Measurements from ENCODE around the gene XPNPEP2. TPM values are rescaled to one million over a fixed set of nuclear protein-coding genes. Genes with fewer than 3 reads are reported as not detected.

The XPNPEP2 gene
- total and polyA plus RNA-seq, 8 donors, result 0.07 to 1.0 (median 0.20) TPM

- Histone ChIP-seq H3K4me3 (no peak overlapping the region), H3K27me3 (peaks cover 0 to 12% (median 2%) of the 10 kb centered on the region in 4 donors), H3K36me3 (no peaks in the 10 kb centered on the region), H3K27ac (no peak overlapping the region), H3K4me1 (no peaks in the 10 kb centered on the region), H3K9me3 (no peaks in the 10 kb centered on the region)
- no peak for ATAC-seq
- TF ChIP-seq, protein P1, sequence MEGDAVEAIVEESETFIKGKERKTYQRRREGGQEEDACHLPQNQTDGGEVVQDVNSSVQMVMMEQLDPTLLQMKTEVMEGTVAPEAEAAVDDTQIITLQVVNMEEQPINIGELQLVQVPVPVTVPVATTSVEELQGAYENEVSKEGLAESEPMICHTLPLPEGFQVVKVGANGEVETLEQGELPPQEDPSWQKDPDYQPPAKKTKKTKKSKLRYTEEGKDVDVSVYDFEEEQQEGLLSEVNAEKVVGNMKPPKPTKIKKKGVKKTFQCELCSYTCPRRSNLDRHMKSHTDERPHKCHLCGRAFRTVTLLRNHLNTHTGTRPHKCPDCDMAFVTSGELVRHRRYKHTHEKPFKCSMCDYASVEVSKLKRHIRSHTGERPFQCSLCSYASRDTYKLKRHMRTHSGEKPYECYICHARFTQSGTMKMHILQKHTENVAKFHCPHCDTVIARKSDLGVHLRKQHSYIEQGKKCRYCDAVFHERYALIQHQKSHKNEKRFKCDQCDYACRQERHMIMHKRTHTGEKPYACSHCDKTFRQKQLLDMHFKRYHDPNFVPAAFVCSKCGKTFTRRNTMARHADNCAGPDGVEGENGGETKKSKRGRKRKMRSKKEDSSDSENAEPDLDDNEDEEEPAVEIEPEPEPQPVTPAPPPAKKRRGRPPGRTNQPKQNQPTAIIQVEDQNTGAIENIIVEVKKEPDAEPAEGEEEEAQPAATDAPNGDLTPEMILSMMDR (IDR thresholded peaks at IDR 0.05), result no peak
- no peak for FAIRE-seq
- WGBS, 2 donors, result 53 to 54% methylated on average over 4 of the region's 4 CpGs
- intact Hi-C loops (cut with DNase I), result loop anchor here in 1 of 3 donors (10.0 kb wide), 1 partner anchor 89 kb away; no protein-coding TSS in a partner anchor
- DNase-seq, result no peak
These were observed 15.3 kb upstream of the XPNPEP2 start for GRCh38 chrX:129723511-129723910.

DNA sequence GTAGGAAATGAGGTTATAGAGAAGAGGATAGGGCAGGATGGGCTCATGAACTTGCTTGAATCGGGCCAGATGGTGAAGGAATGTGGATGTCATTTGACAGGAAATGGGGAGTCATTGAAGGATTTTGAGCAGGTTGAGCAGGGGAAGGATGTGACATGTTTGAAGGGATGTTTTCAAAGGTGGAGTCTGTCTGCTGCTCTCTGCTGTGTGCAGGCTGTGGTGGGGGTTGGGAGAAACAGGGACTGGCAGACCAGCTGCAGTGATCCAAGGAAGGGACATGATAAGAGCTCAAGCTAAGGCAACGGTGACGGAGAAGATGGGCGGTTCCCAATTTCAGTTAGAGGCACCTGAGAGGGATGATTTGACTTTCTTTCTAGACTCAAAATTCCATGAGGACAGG, 14.0 kb upstream of the XPNPEP2 start:
- Histone ChIP-seq H3K36me3 (no peaks in the 10 kb centered on the region), H3K27ac (no peak overlapping the region), H3K27me3 (peaks cover 0 to 12% (median 4%) of the 10 kb centered on the region in 4 donors), H3K9me3 (no peaks in the 10 kb centered on the region), H3K4me3 (no peak overlapping the region), H3K4me1 (no peaks in the 10 kb centered on the region)
- WGBS, 2 donors, result 55 to 60% methylated on average over 4 of the region's 4 CpGs
- intact Hi-C loops (cut with DNase I), result loop anchor here in 1 of 3 donors (10.0 kb wide), 1 partner anchor 90 kb away; no protein-coding TSS in a partner anchor
- TF ChIP-seq, protein P1 (IDR thresholded peaks at IDR 0.05), result no peak
- no peak for DNase-seq
- ATAC-seq, result no peak
- FAIRE-seq, result no peak

GRCh38 chrX:129726307-129727111, 12.3 kb upstream of the XPNPEP2 start:
- H3K27ac ChIP-seq, result no peak overlapping the region
- intact Hi-C loops (cut with DNase I), result loop anchor here in 2 of 3 donors (2.0 to 10.0 kb wide), 2 partner anchors 88 to 92 kb away; no protein-coding TSS in a partner anchor
- peak; percentile 60 to 94 (median 88) for ATAC-seq
- no peaks in the 10 kb centered on the region for H3K4me1 ChIP-seq
- DNase-seq, result peak; percentile 14 to 73 (median 56)
- 34 to 37% methylated on average over 4 of the region's 4 CpGs for WGBS, 2 donors
- H3K9me3 ChIP-seq, result no peaks in the 10 kb centered on the region
- no peak for FAIRE-seq
- H3K27me3 ChIP-seq, result peaks cover 0 to 7% (median 3%) of the 10 kb centered on the region in 4 donors
- no peaks in the 10 kb centered on the region for H3K36me3 ChIP-seq
- TF ChIP-seq, protein P1 (IDR thresholded peaks at IDR 0.05), result peak; percentile 24 to 52 (median 38)
- H3K4me3 ChIP-seq, result no peak overlapping the region

DNA sequence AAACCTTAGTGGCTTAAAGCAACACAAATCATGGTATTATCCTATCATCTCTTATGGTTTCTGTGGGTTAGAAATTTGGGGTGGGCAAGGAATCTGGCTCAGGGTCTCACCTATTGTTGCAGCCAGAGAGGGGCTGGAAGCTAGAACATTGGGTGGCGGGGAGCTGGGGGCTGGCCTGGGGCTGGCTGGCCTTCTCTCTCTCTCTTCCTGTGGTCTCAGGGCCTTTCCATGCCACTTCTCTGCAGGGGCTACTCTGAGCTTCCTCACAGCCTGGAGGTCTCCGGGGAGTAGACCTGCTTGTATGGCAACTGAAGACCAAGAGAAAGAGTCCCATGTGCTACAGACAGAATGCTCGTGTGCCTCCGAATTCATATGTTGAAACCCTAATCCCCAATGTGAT, 10.7 kb upstream of the XPNPEP2 start:
- WGBS, 2 donors, result 73 to 79% methylated on average over 4 of the region's 4 CpGs
- FAIRE-seq (no peak), ATAC-seq (no peak), DNase-seq (no peak)
- TF ChIP-seq, protein P1 (IDR thresholded peaks at IDR 0.05), result no peak
- Histone ChIP-seq H3K36me3 (no peaks in the 10 kb centered on the region), H3K27me3 (peaks cover 0 to 6% (median 2%) of the 10 kb centered on the region in 4 donors), H3K4me3 (no peak overlapping the region), H3K4me1 (no peaks in the 10 kb centered on the region), H3K27ac (no peak overlapping the region), H3K9me3 (no peaks in the 10 kb centered on the region)
- intact Hi-C loops (cut with DNase I), result loop anchor here in 1 of 3 donors (10.0 kb wide), 1 partner anchor 93 kb away; no protein-coding TSS in a partner anchor

GRCh38 chrX:129731228-129731627, 7.6 kb upstream of the XPNPEP2 start:
- TF ChIP-seq, protein P1 (IDR thresholded peaks at IDR 0.05), result no peak
- ATAC-seq (no peak), DNase-seq (no peak), FAIRE-seq (no peak)
- WGBS, 2 donors, result 54 to 56% methylated on average over 2 of the region's 2 CpGs
- Histone ChIP-seq H3K4me3 (no peak overlapping the region), H3K9me3 (no peaks in the 10 kb centered on the region), H3K4me1 (no peaks in the 10 kb centered on the region), H3K27ac (no peak overlapping the region), H3K27me3 (peaks cover 0 to 6% (median 2%) of the 10 kb centered on the region in 4 donors), H3K36me3 (no peaks in the 10 kb centered on the region)
- intact Hi-C loops (cut with DNase I), result no loop called here

All from pancreas (tissue), 10 donors.